Astrocyte (in vitro differentiated cells and primary cell): ENCODE results near the gene PHLDA2. TPM values are rescaled to one million over a fixed set of nuclear protein-coding genes. Genes with fewer than 3 reads are reported as not detected.

Source experiments
- DNase-seq: peaks from one replicate; pipeline ENCODE4 v3.0.0-alpha.2; 2010; ENCODE audit warnings: low read depth
- FAIRE-seq: peaks from 2 replicates; lab custom pipeline; 2011; peaks lifted over from hg19 to GRCh38; lab: Jason Lieb, UNC
- H2AFZ ChIP-seq: 2 replicates; pipeline ENCODE4 v1.6.0; 2012; ENCODE audit warnings: low read depth, low read length, inconsistent platforms
- H3K27ac ChIP-seq: 2 replicates; pipeline ENCODE4 v1.5.1; 2011; ENCODE audit warnings: low read depth, low read length, inconsistent platforms
- H3K27me3 ChIP-seq: 2 replicates; pipeline ENCODE4 v1.6.0; 2011; ENCODE audit warnings: low read length, inconsistent platforms; ENCODE audit not compliant: insufficient read depth
- H3K36me3 ChIP-seq: 2 replicates; pipeline ENCODE4 v1.5.1; 2011; ENCODE audit warnings: low read length, inconsistent platforms; ENCODE audit not compliant: insufficient read depth
- H3K4me1 ChIP-seq: 2 replicates; pipeline ENCODE4 v1.5.1; 2011; ENCODE audit warnings: low read length, inconsistent platforms; ENCODE audit not compliant: insufficient read depth
- H3K4me2 ChIP-seq: 2 replicates; pipeline ENCODE4 v1.6.0; 2012; ENCODE audit warnings: low read length, inconsistent platforms
- H3K4me3 ChIP-seq: 2 replicates; pipeline ENCODE4 v1.5.1; 2011; ENCODE audit warnings: low read depth, mild to moderate bottlenecking, low read length, inconsistent platforms; ENCODE audit not compliant: insufficient read depth
- H3K79me2 ChIP-seq: 2 replicates; pipeline ENCODE4 v1.6.0; 2012; ENCODE audit warnings: mild to moderate bottlenecking, low read length, inconsistent platforms; ENCODE audit not compliant: insufficient read depth
- H3K9ac ChIP-seq: 2 replicates; pipeline ENCODE4 v1.6.0; 2012; ENCODE audit warnings: mild to moderate bottlenecking, low read length, inconsistent platforms
- H3K9me3 ChIP-seq: 2 replicates; pipeline ENCODE4 v1.5.1; 2012; ENCODE audit warnings: low read depth, mild to moderate bottlenecking, low read length, inconsistent platforms; ENCODE audit not compliant: insufficient read depth
- H4K20me1 ChIP-seq: 2 replicates; pipeline ENCODE4 v1.6.0; 2012; ENCODE audit warnings: low read length, inconsistent platforms; ENCODE audit not compliant: insufficient read depth
- H3K27ac Mint-ChIP-seq: one replicate; pipeline ENCODE4 v1.8.0; 2021; ENCODE audit warnings: mild to moderate bottlenecking, mixed read lengths; ENCODE audit not compliant: unreplicated experiment
- H3K27me3 Mint-ChIP-seq: one replicate; pipeline ENCODE4 v1.8.0; 2021; ENCODE audit warnings: low read depth, mixed read lengths; ENCODE audit not compliant: unreplicated experiment
- H3K36me3 Mint-ChIP-seq: one replicate; pipeline ENCODE4 v1.8.0; 2021; ENCODE audit warnings: low read depth, mixed read lengths; ENCODE audit not compliant: unreplicated experiment
- H3K4me1 Mint-ChIP-seq: one replicate; pipeline ENCODE4 v1.8.0; 2021; ENCODE audit warnings: low read depth, mixed read lengths; ENCODE audit not compliant: unreplicated experiment
- H3K4me3 Mint-ChIP-seq: one replicate; pipeline ENCODE4 v1.8.0; 2021; ENCODE audit warnings: mild to moderate bottlenecking, moderate library complexity, mixed read lengths; ENCODE audit not compliant: unreplicated experiment
- H3K9me3 Mint-ChIP-seq: one replicate; pipeline ENCODE4 v1.8.0; 2021; ENCODE audit warnings: mild to moderate bottlenecking, mixed read lengths; ENCODE audit not compliant: unreplicated experiment
- EZH2 ChIP-seq: IDR thresholded peaks from 2 replicates; pipeline ENCODE4 v1.6.1; 2012; ENCODE audit warnings: mild to moderate bottlenecking, low read length, inconsistent platforms; ENCODE audit not compliant: insufficient read depth
- total RNA-seq: library from RNA; stranded (reverse); gene quantifications from 2 replicates; pipeline ENCODE4 v1.2.1, GENCODE V29; 2021
- TF ChIP-seq, protein P1 (sequence below): IDR thresholded peaks from 2 replicates; pipeline ENCODE4 v1.5.1; 2011; ENCODE audit warnings: low read depth, mild to moderate bottlenecking, inconsistent platforms, low read length, moderate library complexity; ENCODE audit not compliant: insufficient read depth

The PHLDA2 gene
- total RNA-seq, 1 donor from 2014 or later = 78.8 TPM

DNA sequence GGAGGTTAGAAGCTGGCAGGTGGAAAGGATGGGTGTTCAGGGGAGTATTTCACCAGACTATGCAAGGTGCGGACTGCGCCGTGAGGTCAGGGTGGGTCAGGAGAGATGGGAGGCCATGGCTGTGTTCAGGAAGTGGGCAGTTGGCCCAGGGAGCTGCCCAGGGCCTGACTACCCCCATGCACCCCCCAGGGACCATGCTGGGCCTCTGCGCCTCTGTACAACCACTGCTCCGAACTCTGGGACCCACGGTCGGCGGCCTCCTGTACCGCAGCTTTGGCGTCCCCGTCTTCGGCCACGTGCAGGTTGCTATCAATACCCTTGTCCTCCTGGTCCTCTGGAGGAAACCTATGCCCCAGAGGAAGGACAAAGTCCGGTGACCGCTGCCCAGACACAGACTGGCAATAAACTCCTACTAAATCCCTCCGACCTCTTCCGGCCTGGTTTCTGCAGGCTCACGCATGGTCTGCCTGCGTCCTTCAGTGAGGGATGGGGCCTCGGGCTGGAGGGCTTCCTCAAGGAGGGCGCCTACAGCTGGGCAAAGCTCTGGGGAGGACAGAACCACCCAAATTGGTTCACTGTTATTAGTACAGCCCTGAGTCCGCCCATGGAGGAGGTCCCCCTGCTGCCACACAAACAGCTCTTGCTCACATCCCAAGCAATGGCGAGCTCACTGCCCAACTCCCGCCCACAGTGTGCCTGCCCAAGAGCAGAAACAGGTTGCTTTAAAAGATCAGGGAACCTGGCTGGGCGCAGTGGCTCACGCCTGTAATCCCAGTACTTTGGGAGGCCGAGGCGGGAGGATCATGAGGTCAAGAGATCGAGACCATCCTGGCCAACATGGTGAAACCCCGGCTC, 4.2 kb downstream of the PHLDA2 start:
- TF ChIP-seq, protein P1, sequence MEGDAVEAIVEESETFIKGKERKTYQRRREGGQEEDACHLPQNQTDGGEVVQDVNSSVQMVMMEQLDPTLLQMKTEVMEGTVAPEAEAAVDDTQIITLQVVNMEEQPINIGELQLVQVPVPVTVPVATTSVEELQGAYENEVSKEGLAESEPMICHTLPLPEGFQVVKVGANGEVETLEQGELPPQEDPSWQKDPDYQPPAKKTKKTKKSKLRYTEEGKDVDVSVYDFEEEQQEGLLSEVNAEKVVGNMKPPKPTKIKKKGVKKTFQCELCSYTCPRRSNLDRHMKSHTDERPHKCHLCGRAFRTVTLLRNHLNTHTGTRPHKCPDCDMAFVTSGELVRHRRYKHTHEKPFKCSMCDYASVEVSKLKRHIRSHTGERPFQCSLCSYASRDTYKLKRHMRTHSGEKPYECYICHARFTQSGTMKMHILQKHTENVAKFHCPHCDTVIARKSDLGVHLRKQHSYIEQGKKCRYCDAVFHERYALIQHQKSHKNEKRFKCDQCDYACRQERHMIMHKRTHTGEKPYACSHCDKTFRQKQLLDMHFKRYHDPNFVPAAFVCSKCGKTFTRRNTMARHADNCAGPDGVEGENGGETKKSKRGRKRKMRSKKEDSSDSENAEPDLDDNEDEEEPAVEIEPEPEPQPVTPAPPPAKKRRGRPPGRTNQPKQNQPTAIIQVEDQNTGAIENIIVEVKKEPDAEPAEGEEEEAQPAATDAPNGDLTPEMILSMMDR = no peak
- TF ChIP-seq EZH2 = no peak
- no peak for FAIRE-seq
- no peak overlapping the region for H3K4me3 ChIP-seq
- no peak overlapping the region for H3K4me3 Mint-ChIP-seq
- no peaks in the 10 kb centered on the region for H3K36me3 ChIP-seq
- no peaks in the 10 kb centered on the region for H3K9me3 Mint-ChIP-seq
- H4K20me1 ChIP-seq = peaks cover 42% of the 10 kb centered on the region
- H2AFZ ChIP-seq = no peak overlapping the region
- no peak overlapping the region for H3K27ac Mint-ChIP-seq
- no peak overlapping the region for H3K4me2 ChIP-seq
- H3K9ac ChIP-seq = no peak overlapping the region
- no peaks in the 10 kb centered on the region for H3K27me3 Mint-ChIP-seq
- peaks cover 37% of the 10 kb centered on the region for H3K79me2 ChIP-seq
- peaks cover 6% of the 10 kb centered on the region for H3K4me1 Mint-ChIP-seq
- no peaks in the 10 kb centered on the region for H3K36me3 Mint-ChIP-seq
- H3K4me1 ChIP-seq = peaks cover 17% of the 10 kb centered on the region
- H3K27ac ChIP-seq = no peak overlapping the region
- DNase-seq = no peak
- H3K27me3 ChIP-seq = no peaks in the 10 kb centered on the region
- no peaks in the 10 kb centered on the region for H3K9me3 ChIP-seq

DNA sequence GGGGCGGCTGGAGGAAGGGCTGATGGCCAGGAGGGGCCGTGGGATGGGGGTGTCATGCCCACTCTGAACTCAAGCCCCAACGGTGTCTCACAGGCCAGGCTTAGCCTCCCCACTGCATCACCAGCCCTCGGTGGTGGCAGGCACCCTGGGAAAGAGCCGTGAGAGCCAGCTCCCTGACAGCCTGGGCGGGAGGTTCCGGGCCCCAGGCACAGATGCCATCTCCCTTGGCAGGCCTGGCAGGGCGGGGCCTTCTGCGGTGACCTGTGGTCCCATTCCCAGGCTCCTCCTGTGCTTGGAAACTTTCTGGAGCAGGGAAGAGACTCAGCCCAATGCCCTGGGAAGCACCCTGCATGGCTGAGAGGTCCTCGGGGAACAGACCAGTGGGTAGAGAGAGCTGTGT, 4.8 kb downstream of the PHLDA2 start:
- H3K27me3 Mint-ChIP-seq = no peaks in the 10 kb centered on the region
- Histone ChIP-seq H2AFZ (no peak overlapping the region), H3K9me3 (no peaks in the 10 kb centered on the region), H3K79me2 (peaks cover 37% of the 10 kb centered on the region), H3K36me3 (no peaks in the 10 kb centered on the region), H3K9ac (no peak overlapping the region), H3K4me3 (no peak overlapping the region), H3K4me1 (peaks cover 12% of the 10 kb centered on the region), H3K27me3 (no peaks in the 10 kb centered on the region), H3K4me2 (no peak overlapping the region), H4K20me1 (peaks cover 42% of the 10 kb centered on the region), H3K27ac (no peak overlapping the region)
- no peak overlapping the region for H3K4me3 Mint-ChIP-seq
- TF ChIP-seq, protein P1 = no peak
- no peak for TF ChIP-seq EZH2
- H3K4me1 Mint-ChIP-seq = peaks cover 6% of the 10 kb centered on the region
- FAIRE-seq = no peak
- no peak for DNase-seq
- no peaks in the 10 kb centered on the region for H3K9me3 Mint-ChIP-seq
- H3K36me3 Mint-ChIP-seq = no peaks in the 10 kb centered on the region
- H3K27ac Mint-ChIP-seq = no peak overlapping the region
